ENCODE data around the gene MYO16. TPM values are rescaled to one million over a fixed set of nuclear protein-coding genes. Genes with fewer than 3 reads are reported as not detected.

The MYO16 gene
- total RNA-seq, 2 donors from 2014 or later = 0.06 TPM; not detected in 1

- intact Hi-C loops (cut with DNase I, micrococcal nuclease) = no loop called here
- DNase-seq (no peak), ATAC-seq (no peak)
Observed at GRCh38 chr13:109118521-109118920, 489.1 kb downstream of the MYO16 start.

GRCh38 chr13:109119896-109120295 lies 490.5 kb downstream of the MYO16 start:
- intact Hi-C loops (cut with DNase I, micrococcal nuclease) = no loop called here
- ATAC-seq = no peak
- no peak for DNase-seq

GRCh38 chr13:109121826-109122225 lies 492.4 kb downstream of the MYO16 start:
- DNase-seq (no peak), ATAC-seq (no peak)
- intact Hi-C loops (cut with DNase I, micrococcal nuclease) = no loop called here

- no peak for DNase-seq
- no peak for ATAC-seq
- intact Hi-C loops (cut with DNase I, micrococcal nuclease) = no loop called here
Observed at GRCh38 chr13:109123971-109124370, 494.6 kb downstream of the MYO16 start.

GRCh38 chr13:109126178-109126577 lies 496.8 kb downstream of the MYO16 start:
- DNase-seq (no peak), ATAC-seq (no peak)
- intact Hi-C loops (cut with DNase I, micrococcal nuclease) = no loop called here

GRCh38 chr13:109126891-109127641 lies 497.7 kb downstream of the MYO16 start:
- intact Hi-C loops (cut with DNase I, micrococcal nuclease) = no loop called here
- no peak for ATAC-seq
- no peak for DNase-seq

- intact Hi-C loops (cut with DNase I, micrococcal nuclease) = no loop called here
- DNase-seq (no peak), ATAC-seq (no peak)
Observed at GRCh38 chr13:109128121-109128520, 498.7 kb downstream of the MYO16 start.

GRCh38 chr13:109130093-109130835 lies 500.9 kb downstream of the MYO16 start:
- intact Hi-C loops (cut with DNase I, micrococcal nuclease) = loop anchor here in 1 of 2 donors (10.0 kb wide), 1 partner anchor 155 kb away; no protein-coding TSS in a partner anchor
- DNase-seq (no peak), ATAC-seq (no peak)

- no peak for ATAC-seq
Observed at GRCh38 chr13:109131698-109132257, 502.4 kb downstream of the MYO16 start.

GRCh38 chr13:109135018-109135417 lies 505.6 kb downstream of the MYO16 start:
- intact Hi-C loops (cut with DNase I, micrococcal nuclease) = loop anchor here in 1 of 2 donors (10.0 kb wide), 1 partner anchor 160 kb away; no protein-coding TSS in a partner anchor
- DNase-seq (no peak), ATAC-seq (no peak)

More at GRCh38 chr13:109131698-109132257, 502.4 kb downstream of the MYO16 start:
- peak in 1 of 2 donors; percentile 12 for DNase-seq
- intact Hi-C loops (cut with DNase I, micrococcal nuclease) = loop anchor here in 1 of 2 donors (10.0 kb wide), 1 partner anchor 157 kb away; no protein-coding TSS in a partner anchor

GRCh38 chr13:109136873-109137272 lies 507.5 kb downstream of the MYO16 start:
- DNase-seq = no peak
- ATAC-seq = no peak
- intact Hi-C loops (cut with DNase I, micrococcal nuclease) = loop anchor here in 1 of 2 donors (10.0 kb wide), 1 partner anchor 162 kb away; no protein-coding TSS in a partner anchor

GRCh38 chr13:109139346-109139745 lies 509.9 kb downstream of the MYO16 start:
- DNase-seq (no peak), ATAC-seq (no peak)
- intact Hi-C loops (cut with DNase I, micrococcal nuclease) = loop anchor here in 1 of 2 donors (10.0 kb wide), 1 partner anchor 165 kb away; no protein-coding TSS in a partner anchor

GRCh38 chr13:109140054-109140453 lies 510.6 kb downstream of the MYO16 start:
- DNase-seq (no peak), ATAC-seq (no peak)
- intact Hi-C loops (cut with DNase I, micrococcal nuclease) = loop anchor here in 1 of 2 donors (5.0 kb wide), 1 partner anchor 637 kb away; no protein-coding TSS in a partner anchor

GRCh38 chr13:109140479-109141349 lies 511.3 kb downstream of the MYO16 start:
- ATAC-seq = no peak
- no peak for DNase-seq
- intact Hi-C loops (cut with DNase I, micrococcal nuclease) = loop anchor here in 1 of 2 donors (5.0 kb wide), 1 partner anchor 637 kb away; no protein-coding TSS in a partner anchor

- ATAC-seq (no peak), DNase-seq (no peak)
- intact Hi-C loops (cut with DNase I, micrococcal nuclease) = loop anchor here in 1 of 2 donors (5.0 kb wide), 1 partner anchor 636 kb away; no protein-coding TSS in a partner anchor
Observed at GRCh38 chr13:109141706-109142105, 512.3 kb downstream of the MYO16 start.

GRCh38 chr13:109144693-109145437 lies 515.5 kb downstream of the MYO16 start:
- DNase-seq (no peak), ATAC-seq (no peak)
- intact Hi-C loops (cut with DNase I, micrococcal nuclease) = loop anchor here in 1 of 2 donors (5.0 kb wide), 1 partner anchor 632 kb away; no protein-coding TSS in a partner anchor

- ATAC-seq (peak; percentile 74), DNase-seq (no peak)
- intact Hi-C loops (cut with DNase I, micrococcal nuclease) = no loop called here
Observed at GRCh38 chr13:109145631-109146030, 516.2 kb downstream of the MYO16 start.

GRCh38 chr13:109146393-109146792 lies 517.0 kb downstream of the MYO16 start:
- intact Hi-C loops (cut with DNase I, micrococcal nuclease) = no loop called here
- DNase-seq (no peak), ATAC-seq (no peak)

Data from left colon (tissue), 2 donors.